Uterus (tissue), 2 donors: ENCODE data around the gene SCN3B.

ENCODE experiments used
- CTCF ChIP-seq, 4 experiments: fragments of 200-600 bp in 2 of 4; fragments of 450-650 bp in 2 of 4; sonication (generic) in 2 of 4; IDR thresholded peaks; one replicate each; pipeline ENCODE4 v1.5.1; 2016 to 2019; ENCODE audit warnings: antibody characterized with exemption in 4 of 4, mild to moderate bottlenecking in 2 of 4, moderate library complexity in 1 of 4
- POLR2A ChIP-seq, 2 donors: fragments of 450-650 bp; IDR thresholded peaks; one replicate each; pipeline ENCODE4 v1.6.1; 2016; ENCODE audit warnings: antibody characterized with exemption in 2 of 2, mild to moderate bottlenecking in 1 of 2, moderate library complexity in 1 of 2

- TF ChIP-seq POLR2A (IDR thresholded peaks at IDR 0.05) (no peak), CTCF (IDR thresholded peaks at IDR 0.05) (no peak)
Observed at GRCh38 chr11:123695231-123695630, 40.8 kb upstream of the SCN3B start.
